ENCODE measurements around the gene MERTK. TPM values are rescaled to one million over a fixed set of nuclear protein-coding genes. Genes with fewer than 3 reads are reported as not detected.
A peak's percentile ranks its signal among the peaks of the same experiment; 100 is the strongest.
"Not testable (repeated sequence)": the region's sequence is repeated elsewhere in the genome, so short reads cannot be mapped to it uniquely, and the experiment has no call there.

The MERTK gene
- 10 to 100 TPM in 3 of 4 donors, 1 to 10 TPM in 1; 5.4 to 27.0 (median 20.5) TPM for polyA plus RNA-seq (ENCODE audit: insufficient read length in 4 of 4)

GRCh38 chr2:111897924-111898702, at the start of gene MERTK:
TSS of gene MERTK (plus strand) at chr2:111898607. CDS start at chr2:111898736, 129 bp downstream.
- peak; percentile 83 to 86 (median 84) for DNase-seq (ENCODE audit: low read depth in 4 of 4, low spot score in 3 of 4)

GRCh38 chr2:111850646-111851045, 47.8 kb upstream of the MERTK start:
- DNase-seq (ENCODE audit: low read depth in 4 of 4, low spot score in 3 of 4), result not testable (repeated sequence)

DNA sequence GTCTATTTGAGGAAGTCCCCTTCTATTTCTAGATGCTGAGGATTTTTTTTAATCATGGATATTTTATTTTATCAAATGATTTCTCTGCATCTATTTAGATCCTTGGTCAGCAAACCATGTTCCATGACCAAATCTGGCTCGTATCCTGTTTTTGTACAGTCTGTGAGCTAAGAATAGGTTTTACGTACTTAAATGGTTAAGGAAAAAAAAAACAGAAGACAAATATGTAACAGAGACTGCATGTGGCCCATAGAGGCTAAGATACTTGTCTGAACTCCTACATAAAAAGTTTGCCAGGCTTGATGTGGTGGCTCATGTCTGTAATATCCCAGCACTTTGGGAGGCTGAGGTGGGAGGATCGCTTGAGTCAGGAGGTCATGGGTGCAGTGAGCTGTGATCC, 45.9 kb upstream of the MERTK start:
- not testable (repeated sequence) for DNase-seq (ENCODE audit: low read depth in 4 of 4, low spot score in 3 of 4)

DNA sequence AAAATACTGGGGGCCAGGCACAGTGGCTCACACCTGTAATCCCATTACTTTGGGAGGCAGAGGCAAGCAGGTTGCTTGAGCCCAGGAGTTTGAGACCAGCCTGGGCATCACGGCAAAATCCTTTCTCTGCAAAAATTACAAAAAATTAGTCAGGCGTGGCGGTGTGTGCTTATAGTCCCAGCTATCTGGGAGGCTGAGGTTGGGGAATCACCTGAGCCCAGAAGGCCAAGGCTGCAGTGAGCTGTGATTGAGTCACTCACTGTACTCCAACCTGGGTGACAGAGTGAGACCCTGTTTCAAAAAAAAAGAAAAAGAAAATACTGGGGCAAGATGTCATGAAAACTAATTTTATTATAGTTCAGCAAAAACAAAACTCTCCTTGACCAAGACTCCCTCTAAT, 38.4 kb upstream of the MERTK start:
- not testable (repeated sequence) for DNase-seq (ENCODE audit: low read depth in 4 of 4, low spot score in 3 of 4)

- not testable (repeated sequence) for DNase-seq (ENCODE audit: low read depth in 4 of 4, low spot score in 3 of 4)
Observed at GRCh38 chr2:111865124-111865523, 33.3 kb upstream of the MERTK start.

GRCh38 chr2:111872806-111873205, 25.6 kb upstream of the MERTK start:
- DNase-seq (ENCODE audit: low read depth in 4 of 4, low spot score in 3 of 4), result not testable (repeated sequence)

- DNase-seq (ENCODE audit: low read depth in 4 of 4, low spot score in 3 of 4), result peak in 1 of 4 donors; percentile 65
Observed at GRCh38 chr2:111883661-111884591, 14.5 kb upstream of the MERTK start, which contains the start of gene ANAPC1. TSS of gene ANAPC1 (minus strand) at chr2:111884193. CDS start at chr2:111880825, 3,368 bp downstream.

GRCh38 chr2:111884592-111884964, 13.8 kb upstream of the MERTK start:
- DNase-seq (ENCODE audit: low read depth in 4 of 4, low spot score in 3 of 4), result no peak

DNA sequence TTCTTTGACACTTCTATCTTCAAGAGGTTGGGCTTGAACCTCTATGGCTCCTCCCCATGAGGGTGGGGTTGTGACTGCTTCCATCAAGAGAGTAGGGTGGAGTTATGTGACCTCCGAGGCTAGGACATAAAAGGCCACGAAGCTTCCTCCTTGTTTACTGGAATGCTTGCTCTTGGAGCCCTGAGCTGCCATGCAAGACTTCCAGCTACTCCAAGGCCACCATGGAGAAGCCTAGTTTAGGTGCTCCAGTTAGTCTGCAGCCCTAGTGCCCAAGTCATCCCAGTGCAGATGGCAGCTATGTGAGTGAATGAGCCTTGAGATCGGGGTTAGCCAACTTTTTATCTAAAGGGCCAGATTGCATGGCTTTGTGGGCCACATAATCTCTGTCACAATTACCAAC, 2.4 kb upstream of the MERTK start:
- no peak for DNase-seq (ENCODE audit: low read depth in 4 of 4, low spot score in 3 of 4)

DNA sequence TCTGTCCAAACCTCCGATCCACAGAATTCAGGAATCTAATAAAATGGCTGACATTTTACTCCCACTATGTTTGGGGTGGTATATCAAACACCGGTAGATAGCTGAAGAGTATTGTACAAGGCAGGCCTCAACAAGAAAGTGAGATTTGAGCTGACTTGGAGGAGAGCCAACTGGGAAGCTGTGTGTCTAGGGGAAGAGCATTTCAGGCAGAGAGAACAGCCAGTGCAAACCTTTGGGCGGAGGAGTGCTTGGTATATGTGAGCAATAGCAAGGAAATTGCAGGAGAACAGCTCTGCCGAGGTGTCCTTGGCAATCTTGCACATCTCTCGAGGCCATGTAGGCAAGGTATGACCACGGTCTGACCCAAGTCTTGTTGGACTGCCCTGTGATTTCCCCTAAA, 1.8 kb upstream of the MERTK start:
- no peak for DNase-seq (ENCODE audit: low read depth in 4 of 4, low spot score in 3 of 4)

DNA sequence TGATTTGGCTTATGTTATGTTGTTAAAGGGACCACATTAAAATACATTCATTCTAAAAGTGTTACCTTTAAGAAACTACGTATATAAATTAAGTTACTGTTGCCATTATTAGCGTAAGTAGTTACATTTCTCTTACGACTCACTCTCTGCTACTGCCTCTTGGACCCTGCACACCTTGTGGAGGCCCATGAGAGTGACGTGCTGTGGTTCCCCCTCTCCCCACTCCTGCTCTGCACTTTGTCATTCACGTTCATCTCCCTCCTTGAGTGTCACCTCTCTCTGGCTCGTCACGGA, 830 bp upstream of the MERTK start:
- DNase-seq (ENCODE audit: low read depth in 4 of 4, low spot score in 3 of 4), result no peak

- DNase-seq (ENCODE audit: low read depth in 4 of 4, low spot score in 3 of 4), result no peak
Observed at GRCh38 chr2:111898703-111899514, 502 bp downstream of the MERTK start.

GRCh38 chr2:111900859-111901258, 2.5 kb downstream of the MERTK start:
- DNase-seq (ENCODE audit: low read depth in 4 of 4, low spot score in 3 of 4), result no peak

- no peak for DNase-seq (ENCODE audit: low read depth in 4 of 4, low spot score in 3 of 4)
Observed at GRCh38 chr2:111903516-111903915, 5.1 kb downstream of the MERTK start.

DNA sequence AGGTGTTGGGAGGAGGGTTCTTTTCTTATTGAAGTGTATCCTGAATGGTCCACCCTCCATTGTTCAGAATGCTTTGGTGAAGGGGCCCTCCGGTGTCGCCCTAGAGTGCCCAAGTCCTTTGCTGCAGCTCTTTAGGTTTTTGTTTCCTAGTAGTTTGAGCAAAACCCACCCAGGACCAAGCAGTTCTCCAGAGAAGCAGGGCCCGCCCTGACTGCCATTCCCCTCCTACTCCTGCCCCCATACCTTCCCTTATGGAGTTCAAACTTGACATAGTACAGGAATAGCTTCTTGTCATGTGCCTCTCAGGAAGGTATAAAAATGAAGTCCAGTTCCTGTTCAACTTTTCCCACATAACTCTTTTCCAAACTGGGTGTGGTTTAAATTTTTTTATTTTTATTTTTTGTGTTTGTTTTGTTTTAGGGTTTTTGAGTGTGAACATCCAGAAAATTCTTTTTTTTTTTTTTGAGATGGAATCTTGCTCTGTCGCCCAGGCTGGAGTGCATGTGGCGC, 5.6 kb downstream of the MERTK start:
- no peak for DNase-seq (ENCODE audit: low read depth in 4 of 4, low spot score in 3 of 4)

GRCh38 chr2:111904726-111905474, 6.5 kb downstream of the MERTK start:
- DNase-seq (ENCODE audit: low read depth in 4 of 4, low spot score in 3 of 4), result no peak

GRCh38 chr2:111905475-111905869, 7.1 kb downstream of the MERTK start:
- DNase-seq (ENCODE audit: low read depth in 4 of 4, low spot score in 3 of 4), result not testable (repeated sequence)

- no peak for DNase-seq (ENCODE audit: low read depth in 4 of 4, low spot score in 3 of 4)
Observed at GRCh38 chr2:111905990-111906735, 7.8 kb downstream of the MERTK start.

GRCh38 chr2:111908578-111908977, 10.2 kb downstream of the MERTK start:
- no peak for DNase-seq (ENCODE audit: low read depth in 4 of 4, low spot score in 3 of 4)

Data from left renal pelvis (tissue), 4 donors.